ENCODE measurements around the gene CAMTA1. TPM values are rescaled to one million over a fixed set of nuclear protein-coding genes. Genes with fewer than 3 reads are reported as not detected.
A peak's percentile ranks its signal among the peaks of the same experiment; 100 is the strongest.

The CAMTA1 gene
- total and polyA plus RNA-seq, 4 donors = 90.5 to 236 (median 195) TPM

DNA sequence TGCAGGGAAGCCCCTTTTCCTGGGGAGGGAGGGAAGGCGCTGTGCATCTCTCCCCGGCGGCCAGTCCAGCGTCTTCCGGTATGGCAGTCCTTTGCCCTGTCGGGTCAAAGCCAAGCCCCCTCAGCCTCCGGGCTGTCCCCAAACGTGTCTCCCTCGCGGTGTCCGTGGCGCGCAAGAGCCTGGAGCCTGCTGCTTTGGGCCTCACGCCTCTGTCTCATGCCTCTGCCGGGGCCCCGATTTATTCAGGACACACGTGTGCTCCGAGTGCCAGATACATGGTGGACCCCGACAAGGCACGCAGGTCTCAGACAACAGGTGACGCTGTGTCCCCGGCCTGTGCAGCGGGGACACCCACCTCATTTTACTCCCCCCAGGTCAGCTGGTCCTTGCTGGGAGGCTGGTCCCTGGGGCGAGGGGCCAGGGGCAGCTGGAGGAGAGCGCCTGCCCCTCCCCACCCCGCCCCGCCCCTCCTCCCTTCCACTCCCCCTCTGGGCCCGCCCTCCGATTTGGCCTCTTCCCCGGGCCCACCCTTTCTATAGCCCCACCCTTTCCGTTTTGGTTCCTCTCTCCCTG, 176.7 kb downstream of the CAMTA1 start:
- WGBS (ENCODE audit: insufficient coverage) = 26% methylated on average over 23 of the region's 31 CpGs
- H3K27ac ChIP-seq (ENCODE audit: low read depth, low read length) = no peak overlapping the region

DNA sequence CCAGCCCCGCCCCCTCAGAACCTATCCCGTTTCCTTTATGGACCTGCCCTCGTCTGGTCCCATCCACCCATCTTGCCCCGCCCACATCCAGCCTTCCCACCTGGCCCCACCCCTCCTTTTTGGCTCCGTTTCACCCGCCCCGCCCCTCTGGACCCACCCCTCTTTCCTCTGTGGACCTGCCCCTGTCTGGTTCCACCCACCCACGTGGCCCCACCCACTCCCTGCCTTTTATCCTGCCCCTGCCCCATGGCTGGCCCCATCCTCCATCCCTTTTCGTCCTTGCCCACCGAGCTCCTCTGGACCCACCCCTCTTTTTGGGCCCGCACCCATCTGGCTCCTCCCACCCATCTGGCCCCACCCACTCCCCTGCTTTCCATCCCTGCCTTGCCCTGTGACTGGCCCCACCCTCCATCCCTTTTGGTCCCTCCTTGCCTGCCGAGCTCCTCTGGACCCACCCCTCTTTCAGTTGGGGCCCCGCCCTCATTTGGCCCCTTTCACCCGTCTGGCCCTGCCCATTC, 177.3 kb downstream of the CAMTA1 start:
- 10% methylated on average over 12 of the region's 14 CpGs for WGBS (ENCODE audit: insufficient coverage)
- H3K27ac ChIP-seq (ENCODE audit: low read depth, low read length) = no peak overlapping the region
- no peaks in the 10 kb centered on the region for H3K27me3 ChIP-seq (ENCODE audit: control insufficient read depth, insufficient read depth, low read length)
- no peak overlapping the region for H3K4me3 ChIP-seq (ENCODE audit: low read depth, low read length)
- H3K9me3 ChIP-seq (ENCODE audit: control insufficient read depth, insufficient read depth, low read length) = no peaks in the 10 kb centered on the region
- no peaks in the 10 kb centered on the region for H3K36me3 ChIP-seq (ENCODE audit: control insufficient read depth, insufficient read depth, low read length)
- no peak for DNase-seq (ENCODE audit: low read depth in 4 of 6, low spot score in 6 of 6)
- peaks cover 79% of the 10 kb centered on the region for H3K4me1 ChIP-seq (ENCODE audit: control insufficient read depth, insufficient read depth, low read length)

More for the DNA sequence above, 176.7 kb downstream of the CAMTA1 start:
- no peak for DNase-seq (ENCODE audit: low read depth in 4 of 6, low spot score in 6 of 6)
- H3K36me3 ChIP-seq (ENCODE audit: control insufficient read depth, insufficient read depth, low read length) = no peaks in the 10 kb centered on the region
- peaks cover 76% of the 10 kb centered on the region for H3K4me1 ChIP-seq (ENCODE audit: control insufficient read depth, insufficient read depth, low read length)
- no peaks in the 10 kb centered on the region for H3K9me3 ChIP-seq (ENCODE audit: control insufficient read depth, insufficient read depth, low read length)
- H3K4me3 ChIP-seq (ENCODE audit: low read depth, low read length) = no peak overlapping the region
- H3K27me3 ChIP-seq (ENCODE audit: control insufficient read depth, insufficient read depth, low read length) = no peaks in the 10 kb centered on the region

GRCh38 chr1:6962996-6963911, 178.0 kb downstream of the CAMTA1 start:
- peaks cover 72% of the 10 kb centered on the region for H3K4me1 ChIP-seq (ENCODE audit: control insufficient read depth, insufficient read depth, low read length)

DNA sequence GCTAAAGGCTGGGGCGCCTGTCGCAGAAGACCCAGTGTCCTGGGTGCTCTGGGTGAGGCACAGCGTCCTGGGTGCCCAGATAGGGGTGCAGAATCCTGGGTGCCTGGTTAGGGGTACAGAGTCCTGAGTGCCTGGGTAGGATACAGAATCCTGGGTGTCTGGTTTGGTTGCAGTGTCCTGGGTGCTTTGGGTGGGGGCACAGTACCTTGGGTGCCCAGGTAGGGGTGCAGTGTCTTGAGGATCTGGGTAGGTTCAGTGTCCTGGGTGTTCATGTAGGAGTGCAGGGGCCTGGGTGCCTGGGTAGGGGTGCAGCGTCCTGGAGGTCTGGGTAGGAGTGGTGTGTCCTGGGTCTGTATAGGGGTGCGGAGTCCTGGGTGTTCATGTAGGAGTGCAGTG, 178.7 kb downstream of the CAMTA1 start:
- Histone ChIP-seq H3K9me3 (ENCODE audit: control insufficient read depth, insufficient read depth, low read length) (no peaks in the 10 kb centered on the region), H3K36me3 (ENCODE audit: control insufficient read depth, insufficient read depth, low read length) (no peaks in the 10 kb centered on the region), H3K27ac (ENCODE audit: low read depth, low read length) (peak overlapping the region; percentile 54), H3K27me3 (ENCODE audit: control insufficient read depth, insufficient read depth, low read length) (no peaks in the 10 kb centered on the region), H3K4me3 (ENCODE audit: low read depth, low read length) (no peak overlapping the region), H3K4me1 (ENCODE audit: control insufficient read depth, insufficient read depth, low read length) (peaks cover 68% of the 10 kb centered on the region)
- DNase-seq (ENCODE audit: low read depth in 4 of 6, low spot score in 6 of 6) = no peak
- WGBS (ENCODE audit: insufficient coverage) = 88% methylated on average over 5 of the region's 5 CpGs

More at GRCh38 chr1:6962996-6963911, 178.0 kb downstream of the CAMTA1 start:
- no peaks in the 10 kb centered on the region for H3K27me3 ChIP-seq (ENCODE audit: control insufficient read depth, insufficient read depth, low read length)
- H3K4me3 ChIP-seq (ENCODE audit: low read depth, low read length) = no peak overlapping the region
- H3K9me3 ChIP-seq (ENCODE audit: control insufficient read depth, insufficient read depth, low read length) = no peaks in the 10 kb centered on the region
- no peak overlapping the region for H3K27ac ChIP-seq (ENCODE audit: low read depth, low read length)
- DNase-seq (ENCODE audit: low read depth in 4 of 6, low spot score in 6 of 6) = peak in 1 of 6 donors; percentile 49
- 21% methylated on average over 39 of the region's 41 CpGs for WGBS (ENCODE audit: insufficient coverage)
- H3K36me3 ChIP-seq (ENCODE audit: control insufficient read depth, insufficient read depth, low read length) = no peaks in the 10 kb centered on the region

DNA sequence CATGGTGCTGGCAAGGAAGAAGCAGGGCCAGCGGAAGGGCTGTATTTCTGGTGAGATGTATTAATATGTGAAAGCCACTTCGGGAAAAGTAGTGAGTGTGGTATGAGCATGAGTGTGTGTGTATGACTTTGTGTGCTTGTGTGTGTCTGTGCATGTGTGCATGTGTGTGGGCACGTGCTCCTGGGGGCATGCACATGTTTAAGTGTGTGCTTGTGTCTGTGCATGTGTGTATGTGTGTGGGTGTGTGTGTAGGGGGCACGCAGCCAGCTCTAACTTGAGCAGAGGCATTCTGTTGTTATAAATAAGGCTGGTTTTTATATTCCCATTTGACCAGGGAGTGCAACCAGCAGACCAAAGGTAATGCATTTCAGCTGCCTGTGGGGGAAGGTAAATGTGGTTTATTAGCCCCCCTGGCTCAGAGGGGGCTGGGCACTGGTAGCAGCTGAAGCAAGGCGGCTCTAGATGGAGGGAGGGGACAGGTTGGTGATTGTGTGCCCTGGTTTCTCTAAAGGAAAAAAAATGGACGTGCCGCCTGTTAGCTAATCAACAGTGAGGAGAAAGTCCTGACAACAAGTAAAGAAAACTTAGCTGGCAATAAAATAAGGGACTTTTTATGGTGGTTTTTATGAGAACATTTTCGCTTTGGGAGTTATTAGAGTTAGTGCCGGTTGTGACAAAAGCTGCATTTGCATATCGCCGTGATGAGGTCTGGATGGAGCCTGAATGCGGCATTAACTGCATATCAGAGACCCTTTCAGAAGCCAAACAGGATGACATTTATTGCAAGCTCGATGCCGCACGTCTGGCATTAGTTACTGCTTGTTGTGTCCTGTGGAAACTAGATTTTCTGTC, 180.1 kb downstream of the CAMTA1 start:
- DNase-seq (ENCODE audit: low read depth in 4 of 6, low spot score in 6 of 6) = peak in 2 of 6 donors; percentile 60 to 89
- no peaks in the 10 kb centered on the region for H3K9me3 ChIP-seq (ENCODE audit: control insufficient read depth, insufficient read depth, low read length)
- H3K36me3 ChIP-seq (ENCODE audit: control insufficient read depth, insufficient read depth, low read length) = peaks cover 4% of the 10 kb centered on the region
- peak overlapping the region; percentile 54 for H3K27ac ChIP-seq (ENCODE audit: low read depth, low read length)
- H3K4me3 ChIP-seq (ENCODE audit: low read depth, low read length) = no peak overlapping the region
- peaks cover 56% of the 10 kb centered on the region for H3K4me1 ChIP-seq (ENCODE audit: control insufficient read depth, insufficient read depth, low read length)
- H3K27me3 ChIP-seq (ENCODE audit: control insufficient read depth, insufficient read depth, low read length) = no peaks in the 10 kb centered on the region
- WGBS (ENCODE audit: insufficient coverage) = 26% methylated on average over 15 of the region's 15 CpGs

DNA sequence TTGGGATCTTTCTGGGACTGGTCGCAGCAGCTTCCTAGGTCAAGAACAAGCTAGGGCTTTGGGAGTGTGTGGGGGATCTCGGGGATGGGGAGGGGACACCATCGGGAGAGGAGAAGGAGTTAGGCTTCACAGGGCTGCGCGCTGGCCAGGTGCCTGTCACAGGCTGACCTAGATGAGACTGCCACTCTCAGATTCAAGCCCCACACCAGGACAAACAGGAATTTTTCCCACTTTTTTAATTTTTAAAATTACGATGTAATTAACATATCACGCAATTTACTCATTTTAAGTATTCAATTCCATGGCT, 180.6 kb downstream of the CAMTA1 start:
- no peaks in the 10 kb centered on the region for H3K9me3 ChIP-seq (ENCODE audit: control insufficient read depth, insufficient read depth, low read length)
- H3K27me3 ChIP-seq (ENCODE audit: control insufficient read depth, insufficient read depth, low read length) = no peaks in the 10 kb centered on the region
- no peak for DNase-seq (ENCODE audit: low read depth in 4 of 6, low spot score in 6 of 6)
- peaks cover 4% of the 10 kb centered on the region for H3K36me3 ChIP-seq (ENCODE audit: control insufficient read depth, insufficient read depth, low read length)
- H3K4me3 ChIP-seq (ENCODE audit: low read depth, low read length) = no peak overlapping the region
- H3K27ac ChIP-seq (ENCODE audit: low read depth, low read length) = peak overlapping the region; percentile 54
- H3K4me1 ChIP-seq (ENCODE audit: control insufficient read depth, insufficient read depth, low read length) = peaks cover 58% of the 10 kb centered on the region
- 68% methylated on average over 3 of the region's 7 CpGs for WGBS (ENCODE audit: insufficient coverage)

DNA sequence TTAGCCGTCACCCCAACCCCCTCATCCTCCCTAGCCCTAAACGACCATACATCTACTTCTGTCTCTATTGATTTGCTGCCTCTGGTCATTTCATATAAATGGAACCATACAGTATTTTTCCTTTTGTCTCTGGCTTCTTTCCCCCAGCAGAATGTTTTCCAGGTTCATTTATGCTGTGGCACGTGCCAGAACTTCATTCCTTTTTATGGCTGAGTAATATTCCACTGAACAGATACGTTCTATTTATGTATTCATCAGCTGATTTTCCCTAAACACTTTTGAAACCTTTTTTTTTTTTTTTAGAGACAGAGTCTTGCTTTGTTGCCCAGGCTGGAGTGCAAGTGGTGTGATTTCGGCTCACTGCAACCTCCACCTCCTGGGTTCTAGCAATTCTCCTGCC, 181.1 kb downstream of the CAMTA1 start:
- peaks cover 4% of the 10 kb centered on the region for H3K36me3 ChIP-seq (ENCODE audit: control insufficient read depth, insufficient read depth, low read length)
- WGBS (ENCODE audit: insufficient coverage) = 93% methylated on average over 4 of the region's 5 CpGs
- no peaks in the 10 kb centered on the region for H3K27me3 ChIP-seq (ENCODE audit: control insufficient read depth, insufficient read depth, low read length)
- H3K27ac ChIP-seq (ENCODE audit: low read depth, low read length) = no peak overlapping the region
- no peak overlapping the region for H3K4me3 ChIP-seq (ENCODE audit: low read depth, low read length)
- H3K9me3 ChIP-seq (ENCODE audit: control insufficient read depth, insufficient read depth, low read length) = no peaks in the 10 kb centered on the region
- DNase-seq (ENCODE audit: low read depth in 4 of 6, low spot score in 6 of 6) = no peak
- H3K4me1 ChIP-seq (ENCODE audit: control insufficient read depth, insufficient read depth, low read length) = peaks cover 59% of the 10 kb centered on the region

DNA sequence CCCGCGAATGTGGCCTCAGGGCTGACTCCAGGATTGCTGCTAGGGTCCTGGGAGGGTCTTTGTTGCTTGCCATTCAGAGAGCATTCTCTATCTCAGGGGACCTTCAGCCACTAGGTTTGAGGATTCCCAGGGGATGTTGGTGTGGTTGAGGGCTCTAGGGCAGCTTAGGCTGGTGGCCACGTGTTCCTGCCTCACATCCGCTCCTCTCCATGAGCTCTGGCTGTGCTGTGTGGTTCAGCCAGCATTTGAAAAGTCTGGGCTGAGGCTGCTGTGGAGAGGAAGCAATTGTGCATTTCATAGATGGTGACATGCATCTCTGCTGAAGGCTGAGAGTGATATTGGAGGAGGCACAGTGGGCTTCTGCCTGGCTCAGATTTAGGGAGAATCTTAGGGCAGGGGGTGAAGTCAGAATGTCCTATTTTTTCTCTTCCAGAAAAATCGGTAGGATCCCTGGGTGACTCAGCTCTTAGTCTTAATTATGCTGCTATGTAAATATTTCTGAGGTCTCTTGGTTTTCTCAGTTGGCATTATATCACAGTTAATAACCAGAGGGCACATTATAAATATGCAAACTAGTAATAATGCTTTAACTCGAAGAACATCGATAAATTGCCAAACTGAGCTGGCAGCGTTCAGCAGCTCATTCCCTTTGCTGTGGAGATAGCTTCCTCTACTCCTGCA, 182.3 kb downstream of the CAMTA1 start:
- no peak overlapping the region for H3K27ac ChIP-seq (ENCODE audit: low read depth, low read length)
- peak in 1 of 6 donors; percentile 53 for DNase-seq (ENCODE audit: low read depth in 4 of 6, low spot score in 6 of 6)
- 81% methylated on average over 5 of the region's 8 CpGs for WGBS (ENCODE audit: insufficient coverage)

DNA sequence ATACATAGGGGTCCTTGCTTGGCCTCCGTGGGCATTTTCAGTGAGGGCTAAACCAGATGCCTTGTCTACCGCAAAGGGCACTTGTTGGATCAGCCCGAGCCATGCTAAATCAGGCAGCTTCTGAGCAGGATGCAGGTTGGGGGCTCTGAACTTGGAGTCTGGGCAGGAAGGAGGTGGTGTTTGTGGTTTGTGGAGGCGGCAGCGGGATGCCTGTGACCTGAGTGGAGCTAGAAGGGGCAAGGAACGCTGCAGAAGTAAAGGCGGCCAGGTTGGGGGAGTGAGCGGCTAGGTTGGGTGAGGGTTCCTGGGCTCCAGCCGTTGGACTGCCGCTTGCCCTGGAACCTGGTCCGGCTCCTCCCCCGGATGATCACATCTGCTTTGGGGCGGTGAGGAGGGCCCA, 183.9 kb downstream of the CAMTA1 start:
- H3K9me3 ChIP-seq (ENCODE audit: control insufficient read depth, insufficient read depth, low read length) = no peaks in the 10 kb centered on the region
- H3K4me3 ChIP-seq (ENCODE audit: low read depth, low read length) = no peak overlapping the region
- H3K36me3 ChIP-seq (ENCODE audit: control insufficient read depth, insufficient read depth, low read length) = peaks cover 4% of the 10 kb centered on the region
- WGBS (ENCODE audit: insufficient coverage) = 86% methylated on average over 11 of the region's 13 CpGs
- H3K27ac ChIP-seq (ENCODE audit: low read depth, low read length) = no peak overlapping the region
- peaks cover 46% of the 10 kb centered on the region for H3K4me1 ChIP-seq (ENCODE audit: control insufficient read depth, insufficient read depth, low read length)
- no peak for DNase-seq (ENCODE audit: low read depth in 4 of 6, low spot score in 6 of 6)
- H3K27me3 ChIP-seq (ENCODE audit: control insufficient read depth, insufficient read depth, low read length) = no peaks in the 10 kb centered on the region

More for the DNA sequence above, 182.3 kb downstream of the CAMTA1 start:
- peaks cover 4% of the 10 kb centered on the region for H3K36me3 ChIP-seq (ENCODE audit: control insufficient read depth, insufficient read depth, low read length)
- no peaks in the 10 kb centered on the region for H3K9me3 ChIP-seq (ENCODE audit: control insufficient read depth, insufficient read depth, low read length)
- H3K4me3 ChIP-seq (ENCODE audit: low read depth, low read length) = no peak overlapping the region
- H3K27me3 ChIP-seq (ENCODE audit: control insufficient read depth, insufficient read depth, low read length) = no peaks in the 10 kb centered on the region
- H3K4me1 ChIP-seq (ENCODE audit: control insufficient read depth, insufficient read depth, low read length) = peaks cover 55% of the 10 kb centered on the region
